GM19043 (cell line): ENCODE data around the gene NBPF9.
A peak's percentile ranks its signal among the peaks of the same experiment; 100 is the strongest.
"Not testable (repeated sequence)": the region's sequence is repeated elsewhere in the genome, so short reads cannot be mapped to it uniquely, and the experiment has no call there.

Source experiments
- ATAC-seq: cut with Tn5 transposase; IDR thresholded peaks from one replicate; pipeline ENCODE4 v1.9.1; 2021; ENCODE audit warnings: low read depth; ENCODE audit not compliant: unreplicated experiment

The NBPF9 gene

DNA sequence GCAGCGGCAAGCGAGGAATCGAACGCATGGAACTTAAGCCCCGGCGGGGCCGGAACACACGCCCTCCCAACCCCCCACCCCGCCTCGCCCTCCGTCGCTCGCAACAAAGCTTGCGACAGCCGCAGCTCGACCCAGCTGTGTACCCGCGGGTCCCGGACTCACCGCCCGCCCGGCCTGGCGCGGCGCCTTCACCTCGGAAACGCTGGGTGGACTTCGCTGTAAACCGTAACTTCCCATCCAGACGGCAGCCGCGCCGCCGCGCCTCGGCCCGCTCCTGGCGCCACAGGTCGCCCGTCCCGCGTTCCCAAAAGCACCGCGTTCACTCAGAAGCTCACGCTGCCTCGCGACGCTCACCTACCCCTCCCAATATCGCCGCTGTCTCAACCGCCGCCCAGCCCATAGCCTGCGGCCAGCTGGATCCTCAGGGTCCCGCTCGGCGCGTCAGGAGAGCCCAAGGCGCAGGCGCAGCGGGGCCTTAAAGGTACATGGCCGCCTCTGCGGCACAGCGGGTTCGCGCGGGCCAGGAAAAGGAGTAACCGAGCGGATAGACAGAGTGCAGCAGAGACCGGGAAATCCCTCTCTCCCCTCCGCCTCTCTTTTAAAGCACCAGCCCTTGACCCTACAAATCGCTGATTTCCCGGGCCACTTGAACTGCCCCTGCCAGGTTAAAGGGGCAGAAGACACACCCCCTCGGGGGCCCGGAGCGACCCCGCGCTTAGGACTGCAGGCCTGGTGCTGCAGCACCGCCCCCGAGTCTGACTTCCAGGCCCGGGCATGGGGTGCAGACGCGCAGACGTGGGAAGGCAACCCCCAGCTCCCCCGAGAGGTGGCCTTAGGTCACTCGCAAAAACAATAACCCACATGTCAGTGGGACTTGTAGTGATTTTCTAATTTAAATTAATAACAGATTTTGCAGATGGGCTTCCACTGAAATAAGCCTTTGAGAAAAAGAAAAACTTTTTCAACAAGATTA, at the start of gene NBPF9:
TSS of gene NBPF9 (minus strand) at position 443 of the 973 bp plus-strand sequence. CDS start 21,412 bp downstream, outside the sequence.
- ATAC-seq, result peak; percentile 89

- not testable (repeated sequence) for ATAC-seq
These were observed 46.6 kb upstream of the NBPF9 start for GRCh38 chr1:149149909-149150308.

GRCh38 chr1:149137585-149137984, 34.2 kb upstream of the NBPF9 start:
- not testable (repeated sequence) for ATAC-seq

- not testable (repeated sequence) for ATAC-seq
These were observed 27.6 kb upstream of the NBPF9 start for GRCh38 chr1:149130938-149131337.

- not testable (repeated sequence) for ATAC-seq
These were observed 25.9 kb upstream of the NBPF9 start for GRCh38 chr1:149129245-149129644.

GRCh38 chr1:149126555-149127145, 23.3 kb upstream of the NBPF9 start:
- not testable (repeated sequence) for ATAC-seq

- not testable (repeated sequence) for ATAC-seq
These were observed 20.9 kb upstream of the NBPF9 start for GRCh38 chr1:149123948-149124926.

- ATAC-seq, result not testable (repeated sequence)
These were observed 9.5 kb upstream of the NBPF9 start for GRCh38 chr1:149112828-149113227.

DNA sequence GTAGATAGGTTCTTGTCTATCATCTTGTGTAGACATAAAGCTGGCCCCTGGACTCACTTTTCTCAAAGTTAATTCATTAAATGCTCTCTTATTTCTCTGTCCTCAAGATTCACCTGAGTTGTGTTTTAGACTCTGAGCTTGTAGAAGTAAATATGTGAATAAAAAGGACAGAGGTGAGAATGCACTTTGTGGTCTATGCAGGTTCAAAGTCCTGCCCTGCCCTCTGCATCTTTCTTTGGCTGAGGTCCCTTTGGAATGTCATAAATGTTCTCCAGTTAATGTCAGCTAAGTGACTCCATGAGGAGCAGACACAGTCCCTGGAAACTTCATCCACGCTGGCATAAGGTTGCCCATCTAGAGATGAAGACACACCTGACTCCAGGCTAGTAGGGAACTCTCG, 7.0 kb upstream of the NBPF9 start:
- ATAC-seq, result not testable (repeated sequence)

DNA sequence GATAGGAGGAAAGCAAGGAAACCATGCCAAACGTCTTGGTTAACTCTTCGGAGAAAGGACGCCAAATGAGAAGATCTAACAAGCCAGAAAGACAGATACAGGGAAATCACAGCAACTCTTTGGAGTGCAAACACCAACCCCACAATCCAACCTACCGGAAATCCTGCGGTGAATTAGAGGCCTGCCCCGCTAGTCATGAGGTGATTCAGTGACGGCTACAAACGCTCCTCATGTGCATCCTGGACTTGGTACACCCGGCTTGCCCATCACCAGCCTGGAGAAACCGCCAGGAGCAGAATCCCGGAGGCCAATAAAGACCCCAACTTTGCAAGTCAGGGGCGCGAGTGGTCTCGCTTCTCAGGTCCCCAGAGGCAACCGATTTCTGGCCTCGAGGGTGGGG, 777 bp downstream of the NBPF9 start:
- ATAC-seq, result not testable (repeated sequence)

- ATAC-seq, result not testable (repeated sequence)
These were observed 5.1 kb downstream of the NBPF9 start for GRCh38 chr1:149098276-149098675.

GRCh38 chr1:149093155-149093554, 10.2 kb downstream of the NBPF9 start:
- ATAC-seq, result not testable (repeated sequence)

GRCh38 chr1:149075505-149076127, 27.7 kb downstream of the NBPF9 start:
- not testable (repeated sequence) for ATAC-seq

GRCh38 chr1:149064611-149065010, 38.7 kb downstream of the NBPF9 start:
- ATAC-seq, result not testable (repeated sequence)

DNA sequence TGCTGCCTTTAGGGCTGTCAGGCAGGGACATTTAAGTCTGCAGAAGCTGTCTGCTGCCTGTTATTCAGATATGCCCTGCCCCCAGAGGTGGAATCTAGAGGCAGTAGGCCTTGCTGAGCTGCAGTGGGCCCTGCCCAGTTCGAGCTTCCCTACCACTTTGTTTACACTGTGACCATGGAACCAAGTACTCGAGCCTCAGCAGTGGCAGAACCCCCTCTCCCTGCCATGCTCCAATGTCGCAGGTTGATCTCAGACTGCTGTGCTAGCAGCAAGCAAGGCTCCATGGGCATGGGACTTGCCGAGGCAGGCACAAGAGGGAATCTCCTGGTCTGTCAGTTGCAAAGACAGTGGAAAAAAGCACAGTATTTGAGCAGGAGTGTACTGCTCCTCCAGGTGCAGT, 60.3 kb downstream of the NBPF9 start:
- ATAC-seq, result not testable (repeated sequence)

GRCh38 chr1:149033916-149034315, 69.4 kb downstream of the NBPF9 start:
- not testable (repeated sequence) for ATAC-seq

DNA sequence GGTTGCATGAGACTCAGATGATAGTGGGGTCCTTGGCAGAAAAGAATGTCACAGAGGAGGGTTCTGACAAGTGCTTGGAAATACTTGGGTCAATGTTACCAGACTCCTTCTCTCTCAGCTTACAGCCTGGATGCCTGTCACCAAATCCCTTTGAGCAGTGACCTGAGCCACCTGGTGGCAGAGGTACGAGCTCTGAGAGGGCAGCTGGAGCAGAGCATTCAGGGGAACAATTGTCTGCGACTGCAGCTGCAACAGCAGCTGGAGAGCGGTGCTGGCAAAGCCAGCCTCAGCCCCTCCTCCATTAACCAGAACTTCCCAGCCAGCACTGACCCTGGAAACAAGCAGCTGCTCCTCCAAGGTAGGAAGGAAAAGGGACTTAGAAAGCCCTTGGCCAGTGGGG, 79.0 kb downstream of the NBPF9 start:
- not testable (repeated sequence) for ATAC-seq

DNA sequence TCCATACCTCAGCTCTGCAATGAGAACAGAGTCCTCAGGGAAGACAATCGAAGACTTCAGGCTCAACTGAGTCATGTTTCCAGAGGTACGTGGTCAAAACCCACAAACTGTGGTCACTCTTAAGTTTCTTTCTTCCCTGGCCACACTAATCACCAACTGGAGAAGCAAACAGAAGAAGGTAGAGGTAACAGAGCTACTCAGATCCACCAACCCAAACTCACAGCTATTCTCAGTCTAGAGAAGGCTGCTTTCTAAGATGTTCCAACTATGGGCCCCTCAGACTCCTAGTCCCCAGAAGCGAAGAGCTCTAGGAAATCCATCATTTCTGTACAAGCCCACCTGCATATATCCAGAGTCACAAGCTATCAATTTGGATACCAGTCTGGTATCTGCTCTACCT, 84.8 kb downstream of the NBPF9 start:
- ATAC-seq, result not testable (repeated sequence)

GRCh38 chr1:149016626-149017025, 86.7 kb downstream of the NBPF9 start:
- ATAC-seq, result not testable (repeated sequence)

DNA sequence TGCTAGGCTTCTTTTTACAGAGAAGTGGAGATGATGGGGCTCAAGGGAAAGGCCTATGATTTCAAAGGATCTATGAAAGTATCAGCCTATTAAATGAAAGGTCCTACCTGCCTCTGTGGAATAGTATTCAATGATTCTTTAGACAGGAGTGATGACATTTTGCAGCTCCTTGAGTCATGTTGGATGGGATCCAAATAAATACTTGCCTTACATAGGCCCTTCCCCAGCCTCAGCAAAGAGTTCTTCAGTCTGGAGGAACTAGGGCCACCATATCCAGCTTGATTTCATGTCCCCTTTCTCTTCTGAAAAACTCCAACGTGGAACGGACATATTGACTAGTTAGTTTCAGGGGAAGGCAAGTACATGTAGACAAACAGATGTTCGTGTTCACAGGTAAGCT, 87.8 kb downstream of the NBPF9 start:
- not testable (repeated sequence) for ATAC-seq
